Stimulated activated CD8-positive, alpha-beta memory T cell treated with anti-CD3 and anti-CD28 coated beads, Interleukin-15, amount 100 ng/mL, for 4 hours (primary cell): Measurements from ENCODE around the gene CLK3.
"Not testable (repeated sequence)": the region's sequence is repeated elsewhere in the genome, so short reads cannot be mapped to it uniquely, and the experiment has no call there.

Experiments
- DNase-seq, 2 donors: peaks; one replicate each; pipeline ENCODE4 v3.0.0-alpha.2; 2020; ENCODE audit warnings: low read depth in 2 of 2

Gene CLK3

DNA sequence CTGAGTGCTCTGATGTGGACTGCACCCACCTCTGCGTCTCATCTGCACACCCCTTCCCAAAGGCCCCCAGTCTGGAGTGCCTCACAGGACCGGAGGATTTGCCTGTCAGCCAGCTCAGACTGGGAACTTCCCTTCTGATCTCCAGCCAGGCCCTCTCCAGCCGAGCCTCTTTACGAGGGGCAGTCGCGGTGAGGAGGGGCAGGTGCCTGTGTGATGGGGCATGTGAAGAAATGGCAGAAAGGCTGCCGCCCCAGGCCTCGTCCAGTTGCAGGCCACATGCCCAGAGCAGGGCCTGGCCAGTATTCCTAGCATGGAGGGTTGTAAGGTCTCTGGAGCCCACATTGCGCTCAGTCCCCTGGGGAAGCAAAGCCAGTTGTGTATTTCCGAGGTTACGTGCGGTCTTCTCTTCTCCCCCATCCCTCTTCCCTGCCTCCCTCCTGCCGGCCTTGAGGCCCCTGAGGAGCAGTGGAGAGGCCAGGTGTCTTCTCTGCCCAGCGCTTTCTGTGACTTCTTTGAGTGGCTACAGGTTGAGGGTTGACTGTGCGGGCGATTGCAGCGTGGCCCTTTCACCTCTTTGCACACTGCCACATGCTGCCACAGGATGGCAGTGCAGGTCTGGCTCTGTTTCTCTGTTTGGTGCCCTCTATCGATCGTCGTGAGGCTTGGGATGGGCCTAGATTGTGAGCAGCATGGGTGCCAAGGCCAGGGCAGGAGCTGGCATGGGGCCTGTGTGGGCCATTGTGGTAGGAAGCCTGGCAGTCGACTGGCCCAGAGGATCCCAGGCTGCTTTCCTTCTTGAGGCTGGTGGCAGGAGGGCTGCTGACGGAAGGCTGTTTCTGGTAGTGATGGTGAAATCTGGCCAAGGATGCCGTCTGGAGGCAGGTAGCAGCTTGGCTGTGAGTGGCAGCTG, 5.3 kb downstream of the CLK3 start:
- peak; percentile 42 to 52 for DNase-seq

DNA sequence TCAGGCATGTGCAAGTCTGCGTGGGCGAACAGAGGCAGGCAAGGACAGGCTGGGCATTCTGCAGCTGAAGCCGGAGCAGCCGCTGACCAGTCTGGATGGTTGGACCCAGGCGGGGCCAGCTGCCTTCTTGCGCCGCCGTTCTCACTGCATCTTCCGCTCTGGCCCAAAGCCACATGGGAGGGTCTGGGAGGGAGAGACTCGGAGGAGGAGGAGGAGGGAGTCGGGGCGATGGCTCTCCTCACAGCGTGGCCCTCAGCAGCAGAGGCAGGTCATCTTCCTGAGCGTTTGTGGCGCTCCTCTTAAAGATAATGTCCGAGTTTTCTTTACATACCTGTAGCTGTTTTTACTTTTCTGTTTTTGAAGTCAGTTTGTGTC, 5.9 kb downstream of the CLK3 start:
- no peak for DNase-seq

DNA sequence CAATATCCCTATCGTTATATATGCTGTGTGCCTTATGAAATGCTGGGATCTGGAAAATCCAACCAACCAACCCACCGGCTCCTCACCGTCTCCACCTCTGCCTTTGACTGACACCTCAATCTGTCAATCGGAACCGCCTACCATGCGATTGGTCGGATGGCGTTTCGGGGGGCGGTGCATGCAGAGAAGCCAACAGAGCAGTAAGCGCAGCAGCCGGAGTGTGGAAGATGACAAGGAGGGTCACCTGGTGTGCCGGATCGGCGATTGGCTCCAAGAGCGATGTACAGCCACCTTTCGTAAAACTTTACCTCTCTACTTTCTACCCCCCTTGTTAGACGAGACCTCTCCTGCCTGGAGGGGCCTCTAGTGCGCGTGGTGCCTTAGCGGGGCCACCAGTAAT, 6.3 kb downstream of the CLK3 start:
- DNase-seq = no peak

DNA sequence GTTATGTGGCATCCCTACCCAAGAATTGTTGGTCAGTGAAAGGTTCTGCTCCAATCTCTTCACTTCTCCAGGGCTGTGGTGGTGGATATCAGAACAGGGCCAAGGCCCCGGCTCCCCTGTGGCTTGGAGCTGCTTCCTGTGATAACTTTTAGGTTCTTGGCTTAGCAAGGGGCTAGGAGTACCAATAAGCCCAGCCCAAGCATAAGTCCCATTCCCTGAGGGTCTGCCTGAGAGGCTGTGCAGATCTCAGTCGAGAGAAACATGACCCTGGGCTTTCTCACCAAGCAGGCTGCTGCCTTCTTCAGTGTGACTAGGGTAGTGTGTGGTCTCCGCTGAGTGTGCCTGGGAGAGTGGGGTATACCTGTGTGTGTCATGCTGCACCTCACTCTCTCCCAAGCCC, 7.1 kb downstream of the CLK3 start:
- DNase-seq = no peak

DNA sequence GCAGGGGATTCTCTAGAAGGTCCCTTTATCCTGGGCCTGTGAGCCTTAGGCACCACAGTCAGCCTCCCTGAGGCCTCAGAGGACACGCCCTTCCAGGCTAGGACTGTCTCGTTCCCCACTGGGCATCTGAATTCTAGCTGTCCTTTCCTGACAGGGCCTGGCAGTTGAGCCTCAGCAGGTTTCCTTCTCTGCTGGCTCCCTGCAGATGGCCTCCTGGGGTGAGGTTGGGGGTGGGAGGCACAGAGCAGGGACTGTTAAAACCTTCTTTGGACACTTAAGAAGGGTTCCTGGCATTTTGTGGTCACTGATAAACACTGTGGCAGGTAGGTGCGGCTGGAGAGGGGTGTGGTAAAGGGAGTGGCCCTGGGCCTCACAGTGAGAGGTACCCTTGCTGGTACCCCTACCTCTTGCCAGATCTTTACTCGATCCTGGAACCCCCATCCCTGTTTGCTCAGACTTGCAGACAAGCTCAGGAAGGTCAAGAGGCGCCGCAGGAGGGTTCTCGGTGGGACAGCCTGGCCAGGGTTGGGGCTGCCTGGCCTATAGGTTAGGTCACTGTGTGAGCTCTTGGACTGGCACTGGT, 8.5 kb downstream of the CLK3 start:
- DNase-seq = no peak

DNA sequence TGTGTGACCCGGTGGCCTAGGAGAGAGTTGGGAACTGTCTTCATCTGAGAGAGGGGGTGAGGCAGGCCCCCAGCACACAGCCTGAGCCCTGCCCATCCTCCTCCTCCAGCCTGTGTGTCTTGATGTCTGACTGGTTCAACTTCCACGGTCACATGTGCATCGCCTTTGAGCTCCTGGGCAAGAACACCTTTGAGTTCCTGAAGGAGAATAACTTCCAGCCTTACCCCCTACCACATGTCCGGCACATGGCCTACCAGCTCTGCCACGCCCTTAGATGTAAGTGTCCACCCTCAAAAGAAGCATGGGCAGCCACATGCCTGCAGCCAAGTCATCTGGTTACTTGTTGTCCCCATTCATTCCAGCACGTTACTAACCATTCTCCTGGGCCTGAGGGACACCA, 10.1 kb downstream of the CLK3 start:
- DNase-seq = no peak

DNA sequence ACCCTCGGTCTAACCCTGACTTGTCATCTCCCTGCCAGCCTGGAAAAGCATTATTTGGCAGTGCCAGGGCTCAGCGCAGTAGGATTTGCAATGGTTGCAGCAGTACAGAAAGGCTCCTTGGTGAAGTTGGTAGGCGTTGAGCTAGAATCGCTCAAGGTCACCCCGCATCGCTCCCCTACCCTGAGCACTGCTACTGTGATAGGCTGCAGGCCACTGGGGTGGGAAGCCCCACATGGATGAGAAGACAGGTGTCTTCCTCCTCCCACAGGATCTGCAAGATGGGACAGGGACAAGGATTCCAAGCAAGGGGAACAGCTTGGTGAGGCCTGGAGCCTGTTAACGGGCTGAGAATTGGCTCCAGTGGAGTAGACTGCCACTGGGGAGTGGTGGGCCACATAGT, 10.7 kb downstream of the CLK3 start:
- no peak for DNase-seq

DNA sequence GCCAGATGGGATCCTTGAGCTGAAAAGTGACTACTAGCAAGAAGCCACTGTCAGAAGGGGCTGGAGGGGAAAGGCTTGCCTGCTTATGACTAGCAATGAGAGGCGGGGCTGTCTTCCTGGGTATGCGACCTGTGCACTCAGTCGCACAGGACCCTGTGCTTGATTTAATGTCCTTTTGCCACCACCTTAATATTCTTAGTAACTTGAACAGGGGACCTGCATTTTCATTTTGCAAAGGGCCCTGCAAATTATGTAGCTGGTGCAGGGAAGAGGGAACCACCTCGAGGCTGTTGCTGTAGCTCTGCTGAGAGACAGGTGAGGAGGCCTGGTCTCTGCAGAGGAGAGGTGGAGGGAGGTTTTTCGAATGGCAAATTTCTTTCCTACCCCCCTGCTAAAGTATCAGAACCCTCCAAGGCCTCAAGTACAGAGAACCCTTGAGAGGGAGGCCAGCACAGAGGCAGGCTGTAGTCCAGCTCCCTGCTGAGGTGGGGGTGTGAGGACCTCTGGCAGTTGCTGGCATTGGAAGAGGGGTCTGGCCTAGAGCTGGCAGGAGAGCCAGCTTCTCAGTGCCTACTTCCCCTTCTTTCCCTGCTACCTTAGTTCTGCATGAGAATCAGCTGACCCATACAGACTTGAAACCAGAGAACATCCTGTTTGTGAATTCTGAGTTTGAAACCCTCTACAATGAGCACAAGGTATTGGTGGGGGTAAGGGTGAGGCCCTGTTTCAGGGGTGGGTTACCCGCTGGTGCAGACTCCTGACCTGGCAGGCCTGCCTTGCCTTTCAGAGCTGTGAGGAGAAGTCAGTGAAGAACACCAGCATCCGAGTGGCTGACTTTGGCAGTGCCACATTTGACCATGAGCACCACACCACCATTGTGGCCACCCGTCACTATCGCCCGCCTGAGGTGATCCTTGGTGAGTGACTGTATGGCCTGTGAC, 11.4 kb downstream of the CLK3 start:
- no peak for DNase-seq

DNA sequence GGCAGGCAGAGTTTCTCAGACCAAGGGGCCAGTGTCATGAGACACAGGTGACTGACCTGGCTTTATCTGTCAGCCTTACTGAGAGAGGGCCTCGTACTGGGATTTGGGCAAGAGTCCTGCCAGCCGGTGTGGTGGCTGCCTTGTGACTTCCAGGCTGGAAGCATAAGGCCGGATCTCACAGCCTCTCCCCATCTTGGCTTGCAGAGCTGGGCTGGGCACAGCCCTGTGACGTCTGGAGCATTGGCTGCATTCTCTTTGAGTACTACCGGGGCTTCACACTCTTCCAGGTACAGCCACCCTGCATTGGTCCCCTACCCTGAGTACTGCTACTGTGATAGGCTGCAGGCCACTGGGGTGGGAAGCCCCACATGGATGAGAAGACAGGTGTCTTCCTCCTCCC, 12.1 kb downstream of the CLK3 start:
- DNase-seq = no peak

DNA sequence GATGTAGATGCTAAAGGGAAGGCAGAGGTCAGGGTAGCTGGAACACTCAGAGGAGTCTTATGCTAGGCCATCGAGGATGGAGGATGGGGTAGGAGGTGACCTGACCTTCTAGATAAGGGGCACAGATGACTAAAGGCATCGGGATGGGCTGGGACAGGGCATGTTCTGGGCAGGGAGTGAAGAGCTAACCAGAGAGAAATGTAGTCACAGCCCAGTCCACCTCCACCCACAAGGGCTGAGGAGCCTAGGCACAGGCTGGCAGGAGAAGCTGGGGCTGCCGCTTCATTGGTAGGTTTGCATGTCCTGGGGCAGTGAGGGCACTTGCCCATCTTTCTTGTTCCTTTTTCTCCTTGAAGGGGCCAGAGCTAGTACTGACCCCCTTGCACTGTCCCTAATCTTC, 12.6 kb downstream of the CLK3 start:
- DNase-seq = no peak

DNA sequence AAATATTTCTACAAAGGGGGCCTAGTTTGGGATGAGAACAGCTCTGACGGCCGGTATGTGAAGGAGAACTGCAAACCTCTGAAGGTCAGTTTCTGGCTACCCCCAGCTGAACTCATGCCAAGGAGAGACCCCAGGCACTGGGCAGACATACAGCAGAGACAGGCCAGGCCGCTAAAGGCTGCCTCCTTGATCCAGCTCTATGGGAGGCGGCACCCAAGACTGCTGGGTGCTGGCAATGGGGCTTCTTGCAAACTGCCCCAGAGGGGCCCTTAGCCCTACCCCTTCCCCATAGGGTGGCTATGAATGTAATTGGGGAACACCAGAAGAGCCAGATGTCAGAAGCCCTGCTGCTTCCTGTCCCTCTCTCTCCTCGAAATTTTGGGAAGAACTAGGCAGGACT, 13.3 kb downstream of the CLK3 start:
- DNase-seq = no peak

DNA sequence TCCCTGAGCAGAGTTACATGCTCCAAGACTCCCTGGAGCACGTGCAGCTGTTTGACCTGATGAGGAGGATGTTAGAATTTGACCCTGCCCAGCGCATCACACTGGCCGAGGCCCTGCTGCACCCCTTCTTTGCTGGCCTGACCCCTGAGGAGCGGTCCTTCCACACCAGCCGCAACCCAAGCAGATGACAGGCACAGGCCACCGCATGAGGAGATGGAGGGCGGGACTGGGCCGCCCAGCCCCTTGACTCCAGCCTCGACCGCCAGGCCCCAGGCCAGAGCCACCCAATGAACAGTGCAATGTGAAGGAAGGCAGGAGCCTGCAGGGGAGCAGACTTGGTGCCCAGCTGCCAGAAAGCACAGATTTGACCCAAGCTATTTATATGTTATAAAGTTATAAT, 14.1 kb downstream of the CLK3 start:
- DNase-seq = not testable (repeated sequence)

DNA sequence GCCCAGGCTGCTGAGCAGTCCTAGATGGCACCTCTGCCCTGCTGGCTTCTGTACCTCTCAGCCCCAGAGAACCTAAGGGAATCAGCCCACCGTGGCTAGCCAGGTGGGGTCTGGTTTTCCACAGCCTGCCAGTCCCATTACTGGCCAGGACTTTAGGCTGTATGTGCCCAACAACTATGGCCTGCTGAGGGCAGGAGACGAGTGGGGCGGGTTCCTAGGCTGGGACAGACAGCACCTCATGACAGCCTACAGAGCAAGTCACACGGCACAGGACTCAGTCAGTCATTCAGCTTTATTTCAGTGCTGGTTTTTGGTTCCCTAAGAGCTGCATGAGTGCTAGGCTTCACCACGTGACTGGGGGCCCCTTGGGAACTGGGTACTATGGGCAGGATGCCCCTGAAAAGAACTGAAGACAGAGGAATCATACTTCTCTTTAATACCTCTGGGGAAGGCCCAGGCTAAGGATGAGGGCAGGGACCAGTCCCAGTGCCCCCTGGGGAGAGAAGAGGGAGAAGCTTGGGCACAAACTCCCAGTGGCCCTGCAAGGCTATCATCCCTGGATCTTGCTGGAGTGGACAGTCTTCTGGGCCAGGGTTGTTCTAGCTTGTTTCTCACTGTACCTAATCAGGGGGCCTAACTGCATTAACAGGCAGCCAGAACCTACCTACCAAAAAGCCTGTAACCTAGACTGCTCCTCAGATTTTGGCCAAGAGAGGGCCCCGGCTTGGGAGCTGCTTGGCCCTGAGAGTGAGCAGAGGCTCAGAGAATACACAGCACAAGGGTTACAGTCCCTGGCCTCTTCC, 14.8 kb downstream of the CLK3 start:
- no peak for DNase-seq

DNA sequence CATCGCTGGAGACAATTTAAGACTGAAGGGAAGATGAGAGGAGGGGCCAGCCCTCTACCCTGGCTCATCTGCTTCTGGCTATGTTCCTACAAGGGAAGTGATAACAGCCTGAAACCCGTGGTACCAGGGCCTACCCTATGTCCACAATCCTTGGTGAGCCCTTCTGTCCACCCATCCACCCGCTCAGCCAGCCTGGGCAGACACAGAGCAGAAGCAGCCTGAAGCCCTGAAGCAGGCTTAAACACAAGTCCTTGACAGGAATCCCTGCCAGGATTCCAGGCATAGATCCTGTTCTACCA, 15.4 kb downstream of the CLK3 start:
- DNase-seq = no peak

DNA sequence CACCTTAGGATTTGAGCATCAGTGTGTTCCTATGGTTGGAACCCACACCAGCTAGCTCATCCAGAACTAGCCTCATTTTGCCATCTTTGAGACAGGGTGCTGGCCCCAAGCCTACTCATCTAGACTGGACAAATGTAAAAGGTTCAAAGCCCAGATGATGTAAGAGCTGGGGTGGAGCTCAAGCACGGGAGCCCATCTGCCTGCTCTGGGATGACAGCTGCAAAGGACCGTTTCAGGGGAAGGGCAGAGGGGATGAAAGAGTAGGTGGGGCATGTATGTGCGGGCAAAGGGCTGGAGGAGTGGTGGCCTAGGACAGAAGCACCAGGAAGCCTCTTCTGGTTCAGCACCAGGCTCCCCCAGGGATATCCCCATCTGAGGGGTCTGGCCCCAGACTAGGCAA, 15.8 kb downstream of the CLK3 start:
- DNase-seq = no peak

DNA sequence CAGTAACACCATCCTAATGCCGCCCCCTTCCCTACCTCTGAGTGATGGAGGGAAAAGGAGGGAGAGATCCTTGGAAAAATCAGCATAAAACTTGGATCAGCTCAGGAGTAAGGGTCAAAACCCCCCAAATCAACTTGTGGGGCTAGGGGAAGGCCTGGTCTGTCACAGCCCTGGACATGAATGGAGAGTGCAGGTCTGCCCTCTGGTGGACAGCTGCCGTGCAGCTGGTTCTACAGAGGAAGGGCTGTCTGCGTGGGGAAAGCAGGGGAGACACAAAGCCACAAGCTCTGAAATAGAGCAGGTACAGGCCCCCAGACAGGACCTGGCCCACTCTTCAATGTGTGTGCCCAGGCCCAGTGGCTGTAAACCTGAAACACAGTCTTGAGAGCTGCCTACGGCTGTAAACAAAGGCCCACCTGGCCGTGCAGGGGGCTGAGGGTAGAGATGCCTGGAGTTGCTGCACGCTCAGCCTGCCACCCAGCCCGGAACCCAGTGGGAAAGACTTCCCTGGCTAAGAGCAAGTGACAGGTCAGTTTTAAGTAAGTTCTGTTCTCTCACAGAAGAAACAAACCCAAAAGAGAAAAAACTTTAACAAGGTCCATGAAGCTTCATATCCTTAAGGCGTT, 16.4 kb downstream of the CLK3 start:
- peak in 1 of 2 donors; percentile 12 for DNase-seq

DNA sequence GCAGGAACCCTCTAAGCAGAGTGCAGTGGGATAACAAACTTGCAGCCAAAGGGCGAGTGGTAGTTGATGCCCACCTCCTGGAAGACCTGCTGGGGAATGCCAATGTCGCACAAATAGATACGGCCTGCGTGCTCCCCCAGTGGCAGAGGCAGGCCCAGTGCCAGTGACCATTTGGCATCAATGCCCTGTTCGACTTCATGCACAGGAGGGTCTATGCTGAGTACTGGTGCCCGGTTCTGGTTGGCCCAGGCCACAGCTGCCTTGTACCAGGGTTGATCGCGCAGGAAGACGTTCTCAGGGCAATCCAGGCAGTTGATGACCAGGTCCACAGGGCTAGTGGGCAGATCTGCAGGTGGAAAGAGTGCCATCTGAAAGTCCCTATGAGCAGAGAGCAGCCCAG, 17.0 kb downstream of the CLK3 start:
- DNase-seq = no peak

DNA sequence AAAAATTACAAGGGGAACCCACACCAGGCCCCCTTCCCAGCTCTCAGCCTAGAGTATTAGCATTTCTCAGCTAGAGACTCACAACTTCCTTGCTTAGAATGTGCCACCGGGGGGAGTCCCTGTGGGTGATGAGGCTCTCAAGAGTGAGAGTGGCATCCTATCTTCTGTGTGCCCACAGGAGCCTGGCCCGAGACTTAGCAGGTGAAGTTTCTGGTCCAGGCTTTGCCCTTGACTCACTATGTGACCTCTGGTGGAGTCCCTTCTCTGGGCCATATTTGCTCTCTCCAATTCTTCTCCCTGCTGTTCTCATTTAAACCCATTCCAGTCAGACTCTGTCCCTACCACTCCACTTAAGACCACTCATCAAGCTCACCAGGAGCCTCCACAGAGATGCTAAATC, 18.1 kb downstream of the CLK3 start:
- DNase-seq = no peak

DNA sequence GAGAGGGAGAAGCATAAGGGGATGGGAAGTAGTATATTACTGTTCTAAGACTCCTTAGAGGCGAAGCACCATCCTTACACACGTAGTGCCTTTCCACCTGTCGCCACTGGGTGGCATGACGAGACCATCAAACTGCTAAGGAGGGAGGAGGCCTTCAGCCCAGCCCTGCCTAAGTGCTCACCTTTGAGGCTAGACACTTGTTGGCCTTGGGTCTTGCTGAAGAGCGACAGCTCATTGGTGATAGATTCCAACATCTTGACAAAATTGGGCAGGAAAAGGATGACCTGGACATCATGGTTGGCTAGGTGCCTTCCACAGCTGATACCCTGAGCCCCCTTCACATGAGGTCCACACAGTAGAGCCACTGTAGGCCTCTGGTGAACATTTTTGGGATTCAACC, 19.6 kb downstream of the CLK3 start:
- peak; percentile 28 to 52 for DNase-seq

DNA sequence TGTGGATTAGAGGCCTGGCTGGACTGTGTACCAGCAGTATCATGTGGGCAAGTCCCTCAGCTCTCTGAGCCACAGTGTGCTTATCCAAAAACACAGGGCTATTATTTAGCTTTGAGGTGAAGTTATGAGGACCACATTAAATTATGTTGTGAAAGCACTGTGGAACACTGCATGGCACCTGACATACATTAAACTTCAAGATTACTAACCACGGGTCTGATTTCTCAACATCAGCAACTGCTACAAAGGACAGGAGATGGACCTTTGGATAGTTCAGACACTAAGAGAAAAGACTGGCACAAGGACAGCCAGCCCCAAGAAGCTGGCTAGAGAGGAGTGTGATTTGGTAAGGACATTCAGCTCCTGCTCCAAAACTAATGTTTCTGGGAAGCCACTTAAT, 21.3 kb downstream of the CLK3 start:
- DNase-seq = no peak

DNA sequence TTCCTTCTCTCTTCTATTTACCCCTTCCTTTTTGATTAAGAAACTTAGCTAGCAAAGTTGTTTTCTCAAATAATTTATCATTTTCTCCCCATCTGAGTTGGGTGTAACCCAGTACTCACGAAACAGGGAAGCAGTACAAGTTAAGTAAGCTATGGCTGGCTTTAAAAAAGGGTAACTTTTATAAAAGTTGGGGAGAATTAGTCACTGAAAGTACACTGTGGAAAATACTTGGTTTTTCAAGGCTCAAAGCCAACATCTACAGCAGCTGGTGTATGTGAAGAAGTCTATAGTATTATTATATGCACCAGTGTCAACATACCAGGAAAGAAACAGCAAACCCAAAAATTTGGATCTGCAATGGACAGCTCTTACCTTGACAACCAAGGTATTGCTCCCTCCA, 25.5 kb downstream of the CLK3 start:
- DNase-seq = no peak
